Measurements from ENCODE around the gene ANXA2R.
"Not testable (repeated sequence)": the region's sequence is repeated elsewhere in the genome, so short reads cannot be mapped to it uniquely, and the experiment has no call there.

ANXA2R gene

DNA sequence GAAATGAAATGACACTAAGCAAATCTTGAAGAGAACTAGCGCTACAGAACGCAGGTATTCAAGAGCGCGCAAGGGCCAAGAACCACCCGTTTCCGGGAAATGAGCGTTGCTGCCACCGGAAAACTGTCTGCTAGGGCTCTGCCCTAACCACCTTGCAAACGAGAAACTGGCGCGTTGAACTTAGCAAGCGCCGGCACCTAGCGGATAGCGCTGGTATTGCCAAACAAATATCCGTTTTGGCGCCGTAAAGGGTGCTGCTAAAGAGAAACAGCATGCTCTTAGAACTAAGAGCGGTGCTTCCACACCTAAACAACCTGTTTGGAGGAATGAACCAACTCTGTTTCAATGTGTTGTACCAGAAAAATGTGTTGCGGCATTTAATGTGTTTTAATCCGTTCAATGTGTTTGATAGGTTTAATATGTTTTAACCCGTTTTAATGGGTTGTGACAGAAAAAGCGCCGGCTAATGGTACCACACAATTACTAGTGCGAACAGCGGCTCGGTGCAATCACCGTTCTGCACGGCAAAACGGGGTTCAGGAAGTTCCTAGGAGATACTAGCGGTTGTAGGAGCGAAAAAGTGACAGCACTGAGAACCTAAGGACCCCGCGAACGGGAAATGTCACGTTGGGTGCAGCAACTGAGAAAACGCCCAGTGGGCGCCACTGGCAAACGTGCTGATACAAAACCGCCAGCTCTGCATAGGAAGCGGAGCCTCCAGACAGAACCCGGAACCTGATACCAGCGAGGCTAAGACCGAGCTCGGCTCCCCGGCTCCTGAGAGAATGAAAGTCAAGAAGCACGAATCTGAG, at the start of gene ANXA2R:
ANXA2R (minus strand) TSS at position 33 of the 812 bp plus-strand sequence. CDS start 273 bp downstream, outside the sequence.
- TF ChIP-seq, protein P1, sequence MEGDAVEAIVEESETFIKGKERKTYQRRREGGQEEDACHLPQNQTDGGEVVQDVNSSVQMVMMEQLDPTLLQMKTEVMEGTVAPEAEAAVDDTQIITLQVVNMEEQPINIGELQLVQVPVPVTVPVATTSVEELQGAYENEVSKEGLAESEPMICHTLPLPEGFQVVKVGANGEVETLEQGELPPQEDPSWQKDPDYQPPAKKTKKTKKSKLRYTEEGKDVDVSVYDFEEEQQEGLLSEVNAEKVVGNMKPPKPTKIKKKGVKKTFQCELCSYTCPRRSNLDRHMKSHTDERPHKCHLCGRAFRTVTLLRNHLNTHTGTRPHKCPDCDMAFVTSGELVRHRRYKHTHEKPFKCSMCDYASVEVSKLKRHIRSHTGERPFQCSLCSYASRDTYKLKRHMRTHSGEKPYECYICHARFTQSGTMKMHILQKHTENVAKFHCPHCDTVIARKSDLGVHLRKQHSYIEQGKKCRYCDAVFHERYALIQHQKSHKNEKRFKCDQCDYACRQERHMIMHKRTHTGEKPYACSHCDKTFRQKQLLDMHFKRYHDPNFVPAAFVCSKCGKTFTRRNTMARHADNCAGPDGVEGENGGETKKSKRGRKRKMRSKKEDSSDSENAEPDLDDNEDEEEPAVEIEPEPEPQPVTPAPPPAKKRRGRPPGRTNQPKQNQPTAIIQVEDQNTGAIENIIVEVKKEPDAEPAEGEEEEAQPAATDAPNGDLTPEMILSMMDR (IDR thresholded peaks at IDR 0.05), result peak; percentile 85 to 86
- H3K27me3 ChIP-seq, result no peaks in the 10 kb centered on the region
- intact Hi-C loops (cut with DNase I; ENCODE audit: low total_unique reads), result loop anchor here (2.0 to 10.0 kb wide), 4 partner anchors 22 to 126 kb away; no protein-coding TSS in a partner anchor

DNA sequence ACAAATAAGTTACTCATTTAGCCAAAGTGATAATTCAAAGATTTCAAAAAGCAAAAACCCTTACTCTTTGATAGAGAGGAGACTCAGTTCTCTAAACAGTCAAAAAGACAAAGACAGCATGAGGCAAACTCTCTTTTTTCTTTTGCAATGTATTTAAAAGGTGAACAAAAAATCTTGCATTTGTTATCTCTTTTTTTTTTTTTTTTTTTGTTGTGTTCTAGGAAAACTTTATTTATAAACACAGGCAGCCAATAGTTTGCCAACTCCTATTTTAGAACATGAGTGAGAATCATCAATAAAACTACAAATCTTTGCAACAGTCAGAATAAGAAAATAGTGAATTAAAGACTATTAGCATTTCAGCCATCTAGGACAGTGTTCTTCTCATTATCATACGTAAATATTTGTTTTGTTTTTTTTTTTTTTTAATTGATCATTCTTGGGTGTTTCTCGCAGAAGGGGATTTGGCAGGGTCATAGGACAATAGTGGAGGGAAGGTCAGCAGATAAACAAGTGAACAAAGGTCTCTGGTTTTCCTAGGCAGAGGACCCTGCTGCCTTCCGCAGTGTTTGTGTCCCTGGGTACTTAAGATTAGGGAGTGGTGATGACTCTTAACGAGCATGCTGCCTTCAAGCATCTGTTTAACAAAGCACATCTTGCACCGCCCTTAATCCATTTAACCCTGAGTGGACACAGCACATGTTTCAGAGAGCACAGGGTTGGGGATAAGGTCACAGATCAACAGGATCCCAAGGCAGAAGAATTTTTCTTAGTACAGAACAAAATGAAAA, 46.2 kb upstream of the ANXA2R start:
- DNase-seq; H3K9me3 ChIP-seq; intact Hi-C loops (cut with DNase I; ENCODE audit: low total_unique reads); H3K4me3 ChIP-seq; H3K27ac ChIP-seq; H3K27me3 ChIP-seq; H3K4me1 ChIP-seq: not testable (repeated sequence)
- peaks cover 5 to 16% (median 11%) of the 10 kb centered on the region in 3 donors for H3K36me3 ChIP-seq

More for the DNA sequence above, at the start of gene ANXA2R:
- no peaks in the 10 kb centered on the region for H3K9me3 ChIP-seq
- DNase-seq, result peak; percentile 88 to 94
- peak within 1 kb of the TSS; percentile 98 for H3K27ac ChIP-seq
- peaks cover 0 to 13% (median 2%) of the 10 kb centered on the region in 4 donors for H3K4me1 ChIP-seq
- H3K4me3 ChIP-seq, result peak within 1 kb of the TSS; percentile 72 to 77
- no peaks in the 10 kb centered on the region for H3K36me3 ChIP-seq

- no peaks in the 10 kb centered on the region for H3K4me1 ChIP-seq
- intact Hi-C loops (cut with DNase I; ENCODE audit: low total_unique reads), result no loop called here
- H3K9me3 ChIP-seq, result no peaks in the 10 kb centered on the region
- H3K4me3 ChIP-seq, result no peak overlapping the region
- no peaks in the 10 kb centered on the region for H3K27me3 ChIP-seq
- H3K27ac ChIP-seq, result no peak overlapping the region
- TF ChIP-seq, protein P1 (IDR thresholded peaks at IDR 0.05), result no peak
- H3K36me3 ChIP-seq, result peaks cover 12 to 21% (median 20%) of the 10 kb centered on the region in 3 donors
- no peak for DNase-seq
Observed at GRCh38 chr5:43085453-43085852, 45.3 kb upstream of the ANXA2R start.

DNA sequence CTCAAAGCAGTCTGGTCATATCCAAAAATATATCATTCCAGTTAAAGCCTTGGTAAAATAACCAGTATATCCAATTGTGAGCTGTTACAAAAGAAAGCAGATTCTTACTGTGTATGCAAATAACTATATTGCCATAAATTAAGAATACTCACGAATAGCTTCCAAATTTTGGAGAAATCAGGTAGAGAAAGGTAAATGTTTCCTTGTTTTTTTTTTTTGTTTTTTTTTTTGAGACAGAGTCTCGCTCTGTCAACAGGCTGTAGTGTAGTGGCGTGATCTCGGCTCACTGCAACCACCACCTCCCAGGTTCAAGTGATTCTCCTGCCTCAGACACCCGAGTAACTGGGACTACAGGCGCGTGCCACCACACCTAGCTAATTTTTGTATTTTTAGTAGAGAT, 44.3 kb upstream of the ANXA2R start:
- DNase-seq; H3K9me3 ChIP-seq; intact Hi-C loops (cut with DNase I; ENCODE audit: low total_unique reads): not testable (repeated sequence)

DNA sequence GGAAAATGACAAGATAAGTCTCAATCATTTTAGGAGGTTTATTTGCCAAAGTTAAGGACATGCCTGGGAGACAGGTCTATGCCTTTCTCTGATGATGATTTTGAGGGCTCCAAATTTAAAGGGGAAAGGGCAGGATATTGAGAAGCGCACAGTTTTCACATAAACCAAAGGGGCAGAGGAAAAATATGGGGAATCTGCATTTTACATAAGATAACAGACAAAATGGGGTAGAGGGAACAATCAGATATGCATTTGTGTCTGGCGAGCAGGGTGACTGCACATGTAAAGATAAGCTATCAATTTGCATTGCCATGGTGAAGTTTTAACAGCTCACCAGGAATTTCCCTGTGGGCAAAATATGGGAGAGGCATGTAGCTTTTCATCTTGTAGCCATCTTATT, 41.2 kb upstream of the ANXA2R start:
- DNase-seq; H3K27me3 ChIP-seq; H3K4me1 ChIP-seq; H3K9me3 ChIP-seq; intact Hi-C loops (cut with DNase I; ENCODE audit: low total_unique reads); H3K4me3 ChIP-seq; H3K27ac ChIP-seq: not testable (repeated sequence)
- peaks cover 25 to 45% (median 27%) of the 10 kb centered on the region in 3 donors for H3K36me3 ChIP-seq

More for the DNA sequence above, 44.3 kb upstream of the ANXA2R start:
- H3K4me1 ChIP-seq, H3K4me3 ChIP-seq, H3K27ac ChIP-seq, H3K27me3 ChIP-seq: not testable (repeated sequence)
- peaks cover 20 to 31% (median 26%) of the 10 kb centered on the region in 3 donors for H3K36me3 ChIP-seq

GRCh38 chr5:43078956-43079355, 38.8 kb upstream of the ANXA2R start:
- Histone ChIP-seq H3K4me3 (no peak overlapping the region), H3K27me3 (no peaks in the 10 kb centered on the region), H3K36me3 (peaks cover 22 to 40% (median 25%) of the 10 kb centered on the region in 3 donors), H3K4me1 (peaks cover 0 to 9% (median 2%) of the 10 kb centered on the region in 4 donors), H3K27ac (no peak overlapping the region), H3K9me3 (no peaks in the 10 kb centered on the region)
- DNase-seq, result no peak
- intact Hi-C loops (cut with DNase I; ENCODE audit: low total_unique reads), result no loop called here
- TF ChIP-seq, protein P1 (IDR thresholded peaks at IDR 0.05), result no peak

- H3K4me1 ChIP-seq; intact Hi-C loops (cut with DNase I; ENCODE audit: low total_unique reads); H3K27me3 ChIP-seq; H3K27ac ChIP-seq; DNase-seq; H3K9me3 ChIP-seq; H3K4me3 ChIP-seq: not testable (repeated sequence)
- peaks cover 20 to 40% (median 25%) of the 10 kb centered on the region in 3 donors for H3K36me3 ChIP-seq
Observed at GRCh38 chr5:43077446-43078191, 37.5 kb upstream of the ANXA2R start.
